Measurements from ENCODE around the gene IMMP2L.

DNA sequence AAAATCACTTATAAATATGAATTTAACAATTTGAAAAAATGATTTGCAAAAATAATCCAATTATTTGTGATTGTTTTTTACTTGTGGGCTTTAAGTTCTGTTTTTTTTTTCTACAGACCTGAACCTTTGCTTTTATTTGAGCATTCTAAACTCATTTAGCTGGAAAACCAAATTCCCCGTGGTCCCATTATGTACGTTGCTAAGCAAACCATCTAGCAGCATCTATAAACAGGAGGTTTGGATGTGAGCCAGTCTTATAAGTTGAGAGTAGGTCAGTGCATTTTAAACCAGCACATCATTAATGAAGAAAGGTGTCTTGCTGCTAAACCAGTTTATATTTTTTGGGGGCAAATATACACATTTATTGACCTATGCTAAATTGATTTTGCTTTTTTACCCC is 394.1 kb downstream of the IMMP2L start:
- TF ChIP-seq FOXM1 (IDR thresholded peaks at IDR 0.05; ENCODE audit: borderline replicate concordance) (no peak), SUZ12 (IDR thresholded peaks at IDR 0.05) (no peak), CTBP1 (IDR thresholded peaks at IDR 0.05; ENCODE audit: borderline replicate concordance) (no peak), FOXK2 (IDR thresholded peaks at IDR 0.05) (no peak), SP1 (IDR thresholded peaks at IDR 0.05) (no peak), TARDBP (IDR thresholded peaks at IDR 0.05) (no peak), HDGF (IDR thresholded peaks at IDR 0.05; ENCODE audit: borderline replicate concordance) (no peak), FOXA1 (IDR thresholded peaks at IDR 0.05) (no peak), NFRKB (IDR thresholded peaks at IDR 0.05) (no peak)
- TF ChIP-seq, protein P1, sequence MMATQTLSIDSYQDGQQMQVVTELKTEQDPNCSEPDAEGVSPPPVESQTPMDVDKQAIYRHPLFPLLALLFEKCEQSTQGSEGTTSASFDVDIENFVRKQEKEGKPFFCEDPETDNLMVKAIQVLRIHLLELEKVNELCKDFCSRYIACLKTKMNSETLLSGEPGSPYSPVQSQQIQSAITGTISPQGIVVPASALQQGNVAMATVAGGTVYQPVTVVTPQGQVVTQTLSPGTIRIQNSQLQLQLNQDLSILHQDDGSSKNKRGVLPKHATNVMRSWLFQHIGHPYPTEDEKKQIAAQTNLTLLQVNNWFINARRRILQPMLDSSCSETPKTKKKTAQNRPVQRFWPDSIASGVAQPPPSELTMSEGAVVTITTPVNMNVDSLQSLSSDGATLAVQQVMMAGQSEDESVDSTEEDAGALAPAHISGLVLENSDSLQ (IDR thresholded peaks at IDR 0.05) = no peak
